ENCODE results near the gene ANO1.

DNA sequence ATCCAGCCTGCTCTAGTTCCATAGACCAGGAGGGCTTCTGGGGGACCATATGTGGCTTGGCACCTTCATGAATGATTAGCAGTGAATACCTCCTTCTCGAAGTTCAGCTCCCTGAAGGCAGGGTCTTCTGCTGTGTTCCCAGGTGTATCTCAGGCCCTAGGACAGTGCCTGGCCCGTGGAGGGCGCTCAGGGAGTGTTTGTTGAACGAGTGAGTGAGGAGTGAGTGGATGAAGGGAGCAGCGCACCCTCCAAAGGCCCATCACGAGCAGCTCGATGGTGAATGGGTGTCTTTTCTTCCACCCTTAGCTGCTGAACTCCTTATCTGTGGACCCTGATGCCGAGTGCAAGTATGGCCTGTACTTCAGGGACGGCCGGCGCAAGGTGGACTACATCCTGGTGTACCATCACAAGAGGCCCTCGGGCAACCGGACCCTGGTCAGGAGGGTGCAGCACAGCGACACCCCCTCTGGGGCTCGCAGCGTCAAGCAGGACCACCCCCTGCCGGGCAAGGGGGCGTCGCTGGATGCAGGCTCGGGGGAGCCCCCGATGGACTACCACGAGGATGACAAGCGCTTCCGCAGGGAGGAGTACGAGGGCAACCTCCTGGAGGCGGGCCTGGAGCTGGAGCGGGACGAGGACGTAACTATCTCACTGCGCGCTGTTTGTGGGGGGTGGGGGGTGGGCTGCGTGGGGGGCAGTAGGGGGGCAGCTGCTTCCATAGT, 9.5 kb downstream of the ANO1 start:
- TF ChIP-seq, protein P1, sequence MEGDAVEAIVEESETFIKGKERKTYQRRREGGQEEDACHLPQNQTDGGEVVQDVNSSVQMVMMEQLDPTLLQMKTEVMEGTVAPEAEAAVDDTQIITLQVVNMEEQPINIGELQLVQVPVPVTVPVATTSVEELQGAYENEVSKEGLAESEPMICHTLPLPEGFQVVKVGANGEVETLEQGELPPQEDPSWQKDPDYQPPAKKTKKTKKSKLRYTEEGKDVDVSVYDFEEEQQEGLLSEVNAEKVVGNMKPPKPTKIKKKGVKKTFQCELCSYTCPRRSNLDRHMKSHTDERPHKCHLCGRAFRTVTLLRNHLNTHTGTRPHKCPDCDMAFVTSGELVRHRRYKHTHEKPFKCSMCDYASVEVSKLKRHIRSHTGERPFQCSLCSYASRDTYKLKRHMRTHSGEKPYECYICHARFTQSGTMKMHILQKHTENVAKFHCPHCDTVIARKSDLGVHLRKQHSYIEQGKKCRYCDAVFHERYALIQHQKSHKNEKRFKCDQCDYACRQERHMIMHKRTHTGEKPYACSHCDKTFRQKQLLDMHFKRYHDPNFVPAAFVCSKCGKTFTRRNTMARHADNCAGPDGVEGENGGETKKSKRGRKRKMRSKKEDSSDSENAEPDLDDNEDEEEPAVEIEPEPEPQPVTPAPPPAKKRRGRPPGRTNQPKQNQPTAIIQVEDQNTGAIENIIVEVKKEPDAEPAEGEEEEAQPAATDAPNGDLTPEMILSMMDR (conservative IDR thresholded peaks at IDR 0.05): no peak
- no peak for TF ChIP-seq ZFX (IDR thresholded peaks at IDR 0.05)
